GM12875 (cell line): Measurements from ENCODE around the gene RNF112.

Experiments used
- H3K4me3 ChIP-seq: one replicate; pipeline ENCODE4 v1.5.1; 2011; ENCODE audit warnings: low read depth, low read length, control low read depth
- CTCF ChIP-seq: IDR thresholded peaks from 2 replicates; pipeline ENCODE4 v1.5.1; 2011; ENCODE audit warnings: low read depth, mild to moderate bottlenecking, control low read depth, inconsistent platforms, low read length, moderate library complexity, borderline replicate concordance; ENCODE audit not compliant: insufficient read depth

The RNF112 gene

GRCh38 chr17:19374136-19374535, 36.9 kb upstream of the RNF112 start:
- H3K4me3 ChIP-seq, result no peak overlapping the region
- TF ChIP-seq CTCF, result no peak

GRCh38 chr17:19375732-19376131, 35.3 kb upstream of the RNF112 start:
- no peak for TF ChIP-seq CTCF
- H3K4me3 ChIP-seq, result no peak overlapping the region

- TF ChIP-seq CTCF, result no peak
Measured at GRCh38 chr17:19376811-19377210, 34.2 kb upstream of the RNF112 start.

GRCh38 chr17:19377602-19378415, 33.2 kb upstream of the RNF112 start:
- H3K4me3 ChIP-seq, result peak overlapping the region; percentile 90
- TF ChIP-seq CTCF, result no peak

More at GRCh38 chr17:19376811-19377210, 34.2 kb upstream of the RNF112 start:
- peak overlapping the region; percentile 90 for H3K4me3 ChIP-seq

GRCh38 chr17:19378416-19379360, 32.3 kb upstream of the RNF112 start, which contains the start of gene MAPK7:
Gene MAPK7, plus strand, starts transcription at chr17:19378498. Its CDS starts 403 bp downstream, at chr17:19378901.
- TF ChIP-seq CTCF, result no peak
- peak within 1 kb of the TSS; percentile 90 for H3K4me3 ChIP-seq

- no peak for TF ChIP-seq CTCF
- no peak overlapping the region for H3K4me3 ChIP-seq
Measured at GRCh38 chr17:19379361-19380065, 31.5 kb upstream of the RNF112 start.
